ENCODE measurements around the gene MOCS3.

- TF ChIP-seq CTCF (IDR thresholded peaks at IDR 0.05) (no peak), POLR2A (IDR thresholded peaks at IDR 0.05) (no peak)
These were observed 4.8 kb upstream of the MOCS3 start for GRCh38 chr20:50953821-50954220.

All from testis (tissue), 2 donors.